Bone marrow (tissue), 2 donors: ENCODE data around the gene IVD.

Source experiments
- DNase-seq, 2 donors: peaks; one replicate each; lab custom pipeline; 2025; lab: John Stamatoyannopoulos, UW

Gene IVD

DNA sequence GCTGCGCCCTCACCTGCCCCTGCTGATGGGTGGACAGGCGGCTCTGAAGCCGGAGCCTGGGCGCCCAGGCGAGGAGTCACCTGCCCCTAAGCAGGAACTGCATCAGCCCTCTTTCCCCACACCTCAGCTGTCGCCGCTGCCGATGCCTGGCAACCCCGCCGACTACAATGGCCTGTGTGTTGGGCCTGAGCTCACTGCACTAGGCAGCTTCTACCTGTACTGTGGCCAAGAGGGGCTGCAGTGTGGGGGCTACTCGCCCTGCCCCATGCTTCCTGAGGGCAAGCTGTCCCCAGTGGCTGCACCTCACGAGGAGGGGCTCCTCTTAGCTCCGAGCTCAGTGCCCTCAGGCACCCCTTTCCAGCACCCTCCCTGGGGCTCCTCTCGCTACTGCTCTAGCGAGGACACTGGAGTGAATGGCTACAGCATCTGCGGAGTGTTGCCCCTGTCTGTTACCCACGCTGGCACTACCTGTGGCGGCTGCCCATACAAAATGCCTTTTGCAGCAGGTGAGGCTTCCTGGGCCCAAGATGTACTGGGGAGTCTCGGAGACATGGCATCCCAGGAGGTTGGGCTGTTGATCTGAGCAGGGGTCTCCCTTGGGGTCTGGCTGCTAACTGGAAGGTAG lies 53.9 kb downstream of the IVD start:
- no peak for DNase-seq

DNA sequence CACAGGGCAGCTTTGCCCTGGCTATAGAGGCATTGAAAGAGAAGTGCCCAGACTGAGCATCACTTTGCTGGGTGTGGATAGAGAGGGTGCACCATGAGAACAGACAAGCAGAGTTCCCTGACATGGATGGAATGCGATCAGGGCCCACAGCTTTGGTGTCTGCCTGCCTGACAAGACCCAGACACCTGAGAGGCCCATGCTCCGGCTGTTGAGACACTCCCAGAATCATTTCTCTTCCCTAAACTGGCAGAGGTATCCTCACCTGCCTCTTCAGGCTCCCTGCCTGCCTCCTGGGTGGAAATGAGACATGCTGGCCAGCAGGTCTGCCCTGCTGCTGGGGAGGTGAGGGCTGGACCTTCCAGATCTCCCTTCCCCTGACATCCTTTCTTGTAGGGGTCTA lies 54.8 kb downstream of the IVD start:
- no peak for DNase-seq

DNA sequence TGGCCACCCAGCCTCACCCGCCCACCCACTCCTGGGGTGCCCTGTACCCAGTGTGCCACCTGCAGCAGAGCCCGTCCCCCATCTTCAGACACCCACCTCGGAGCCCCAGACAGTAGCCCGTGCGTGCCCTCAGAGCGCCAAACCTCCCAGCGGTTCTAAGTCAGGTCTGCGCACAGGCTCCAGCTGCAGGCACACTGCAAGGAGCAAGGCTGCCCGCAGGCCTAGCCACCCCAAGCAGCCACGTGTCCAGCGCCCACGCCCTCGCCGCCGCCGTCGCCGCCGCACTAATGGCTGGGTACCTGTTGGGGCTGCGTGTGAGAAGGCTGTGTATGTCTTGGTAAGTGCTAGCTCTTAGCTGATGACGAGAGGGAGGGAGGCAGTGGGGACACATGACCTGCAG lies 56.4 kb downstream of the IVD start:
- DNase-seq = no peak

DNA sequence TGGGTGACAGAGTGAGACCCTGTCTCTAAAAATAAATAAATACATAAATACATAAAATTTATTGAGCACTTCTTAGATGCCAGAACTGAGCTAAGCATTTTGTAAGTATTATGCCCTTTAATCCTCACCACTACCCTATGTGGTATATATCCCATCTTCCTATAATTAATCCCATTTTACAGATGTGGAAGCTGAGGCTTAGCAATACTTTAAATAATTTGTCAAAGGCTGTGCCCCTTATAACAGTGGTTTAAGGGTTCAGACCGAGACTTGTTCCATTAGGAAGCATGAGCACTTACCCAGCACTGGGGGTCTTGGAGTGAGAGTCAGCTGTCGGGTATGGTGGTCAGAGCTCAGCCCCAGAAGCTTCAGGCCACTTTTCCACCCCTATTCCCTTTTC lies 57.7 kb downstream of the IVD start:
- DNase-seq = no peak

DNA sequence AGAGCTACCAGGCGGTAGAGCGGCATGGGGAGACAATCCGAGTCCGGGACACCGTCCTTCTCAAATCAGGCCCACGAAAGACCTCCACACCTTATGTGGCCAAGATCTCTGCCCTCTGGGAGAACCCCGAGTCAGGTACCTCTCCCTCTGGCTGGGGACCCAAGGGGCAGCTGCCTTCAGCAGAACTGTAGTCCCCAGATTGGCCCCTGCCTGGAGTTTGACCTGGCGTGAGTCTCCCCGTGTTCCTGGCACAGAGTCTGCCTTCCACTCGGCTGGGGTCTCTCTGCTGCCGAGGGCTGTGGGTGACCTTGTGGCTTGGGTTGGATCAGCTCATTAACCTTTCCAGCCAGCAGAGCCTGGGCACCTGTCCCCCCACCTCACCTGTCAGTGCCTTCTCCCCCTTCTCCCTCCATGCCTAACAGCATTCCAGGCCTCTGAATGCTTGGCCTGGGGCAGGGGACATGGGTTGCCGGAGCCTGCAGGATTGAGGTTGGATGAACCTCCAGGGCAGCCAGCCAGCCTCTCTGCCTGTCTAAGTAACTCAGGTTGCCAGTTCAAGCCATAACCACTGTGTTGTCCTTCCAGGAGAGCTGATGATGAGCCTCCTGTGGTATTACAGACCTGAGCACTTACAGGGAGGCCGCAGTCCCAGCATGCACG lies 58.4 kb downstream of the IVD start:
- no peak for DNase-seq

DNA sequence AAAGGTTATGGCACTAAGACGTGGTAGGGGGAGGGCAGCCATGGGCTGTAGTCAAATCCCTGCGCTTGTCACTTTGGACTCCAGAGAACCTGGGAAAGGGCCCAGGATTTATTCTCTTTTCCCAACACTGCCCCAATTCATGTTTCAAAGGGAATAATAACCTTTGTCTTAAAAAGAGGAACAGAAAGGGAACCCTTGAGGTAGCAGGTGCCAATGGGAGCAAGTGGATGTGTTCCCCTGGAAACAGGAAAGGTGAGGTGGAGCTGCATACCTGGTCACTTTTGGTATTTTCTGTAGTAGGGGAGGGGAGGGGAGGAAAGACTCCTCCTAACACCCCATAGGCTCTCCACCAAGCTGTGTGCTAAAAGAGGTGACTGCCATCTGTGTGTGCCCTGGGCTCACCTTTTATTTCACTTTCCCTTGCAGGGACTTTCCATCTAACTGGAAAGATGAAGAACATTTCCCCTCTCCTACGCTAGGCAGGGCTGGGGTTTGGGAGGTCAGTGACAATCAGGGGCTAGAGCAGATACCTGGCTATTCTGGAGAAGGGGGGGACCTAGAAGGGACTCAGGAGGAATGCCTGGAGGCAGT lies 59.1 kb downstream of the IVD start:
- no peak for DNase-seq

DNA sequence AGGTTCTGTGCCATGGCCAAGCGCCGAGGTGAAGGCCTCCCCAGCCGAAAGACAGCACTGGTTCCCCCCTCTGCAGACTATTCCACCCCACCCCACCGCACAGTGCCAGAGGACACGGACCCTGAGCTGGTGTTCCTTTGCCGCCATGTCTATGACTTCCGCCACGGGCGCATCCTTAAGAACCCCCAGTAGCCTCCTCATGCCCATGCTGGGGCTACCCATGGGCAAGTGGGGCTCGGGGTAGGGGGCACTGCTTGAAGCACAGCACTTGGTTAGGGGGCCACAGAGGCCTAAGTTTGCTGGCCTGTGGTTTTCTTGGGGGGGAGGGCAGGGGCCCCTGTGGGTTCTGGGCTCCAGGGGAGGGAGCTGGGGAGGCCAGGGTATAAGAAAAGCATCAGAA lies 60.3 kb downstream of the IVD start:
- no peak for DNase-seq

DNA sequence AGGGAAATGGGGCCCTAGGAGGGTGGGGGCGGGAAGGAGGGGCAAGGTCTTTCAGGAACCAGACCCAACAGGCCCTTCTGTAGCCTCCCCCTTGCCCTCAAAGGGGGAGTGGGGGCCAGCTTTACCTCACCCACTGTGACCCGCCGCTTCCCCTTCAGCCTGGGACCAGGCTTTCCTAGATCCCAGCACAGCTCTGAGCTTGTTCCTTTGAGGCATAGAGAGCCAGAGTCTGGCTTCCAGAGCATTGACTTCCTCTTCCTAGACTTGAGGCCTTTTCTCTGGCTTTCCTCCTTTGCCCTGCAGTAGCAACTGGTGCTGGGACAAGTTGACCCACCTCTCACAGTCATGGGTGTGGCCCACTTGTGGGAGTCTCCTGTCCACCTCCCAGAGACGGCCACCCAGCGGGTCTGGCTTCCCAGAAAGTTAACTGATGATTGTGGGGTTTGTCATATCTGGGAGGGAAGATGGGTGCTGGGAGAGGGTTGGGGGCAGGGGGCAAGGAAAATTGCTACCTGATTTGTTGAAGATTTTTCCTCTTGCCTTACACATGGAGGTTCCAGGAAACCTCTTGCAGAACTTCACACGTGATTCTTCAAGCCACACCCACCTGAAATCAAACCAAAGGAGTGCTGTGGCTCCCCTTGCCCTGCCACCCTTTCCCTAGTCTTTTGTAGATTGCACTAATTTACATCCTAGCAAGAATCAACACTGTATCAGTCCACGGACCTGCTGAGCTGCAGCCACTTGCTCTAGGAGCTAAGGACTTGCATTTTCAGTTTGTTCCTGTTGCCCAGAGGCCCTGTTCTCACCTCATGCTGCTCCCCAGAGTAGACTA lies 61.0 kb downstream of the IVD start:
- DNase-seq = no peak

DNA sequence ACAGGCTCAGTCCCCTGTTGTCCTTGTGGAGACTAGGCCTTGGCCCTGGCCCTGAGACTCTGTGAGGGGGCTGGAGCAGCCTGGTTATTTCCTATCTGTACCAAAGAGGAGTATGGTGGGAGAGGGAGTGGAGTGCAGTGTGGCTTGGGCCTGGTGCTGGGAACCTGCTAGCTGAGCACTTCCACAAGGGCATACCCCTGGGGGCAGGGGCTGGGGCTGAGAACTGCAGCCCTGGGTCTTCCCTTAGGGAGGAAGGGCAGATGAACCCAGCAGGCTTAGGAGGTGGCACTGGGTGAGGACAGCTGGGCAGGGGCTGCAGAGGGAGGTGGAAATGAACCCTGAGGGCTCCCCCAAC lies 61.6 kb downstream of the IVD start:
- no peak for DNase-seq

DNA sequence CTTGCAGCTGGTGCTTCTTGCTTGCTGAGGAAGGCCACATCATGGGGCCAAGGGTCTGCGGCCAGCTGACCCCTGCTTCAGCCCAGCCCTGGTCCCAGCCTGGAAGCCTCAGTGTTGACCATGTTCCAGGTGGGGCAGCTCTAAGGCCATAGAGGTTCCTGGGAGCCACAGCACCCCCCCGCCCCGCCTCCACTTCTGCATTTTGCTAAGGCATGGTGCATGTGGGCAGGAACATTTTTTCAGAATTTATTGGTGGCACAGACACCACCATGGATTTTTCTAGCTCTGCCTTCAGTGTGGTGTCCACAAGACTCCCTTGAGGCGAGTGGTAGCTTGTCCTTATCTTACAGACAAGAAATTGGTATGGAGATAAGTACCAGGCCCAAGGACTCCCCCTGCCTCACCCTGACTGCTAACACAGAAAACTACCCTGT lies 63.3 kb downstream of the IVD start:
- no peak for DNase-seq

DNA sequence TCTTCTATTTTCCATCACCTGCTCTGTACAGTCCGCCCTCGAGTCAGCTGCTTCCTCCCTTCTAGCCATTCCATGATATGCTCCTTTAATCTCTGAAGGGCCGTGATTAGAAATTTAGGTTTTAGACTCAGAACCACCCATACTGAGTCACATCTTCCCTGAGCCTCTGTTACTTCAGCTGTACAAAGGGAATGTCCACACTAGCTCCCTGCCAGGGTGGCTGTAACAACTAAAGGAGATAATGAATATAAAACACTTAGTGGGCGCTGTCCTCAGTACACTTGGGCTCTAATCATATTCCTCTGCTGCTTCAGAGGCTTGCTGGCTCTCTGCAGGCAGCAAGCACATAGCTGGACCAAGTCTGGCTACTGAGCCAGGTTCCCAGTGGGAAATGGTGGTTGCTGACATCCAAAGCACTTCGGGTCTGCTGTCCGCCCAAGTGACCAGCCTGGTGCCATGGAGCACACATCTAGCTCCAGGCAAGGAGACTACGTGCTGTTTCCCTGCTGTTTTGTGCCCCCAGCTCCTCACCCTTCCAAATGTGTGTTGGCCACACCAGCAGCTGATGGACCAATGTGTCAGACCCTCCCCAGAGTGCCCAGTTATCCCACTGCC lies 64.3 kb downstream of the IVD start:
- no peak for DNase-seq

DNA sequence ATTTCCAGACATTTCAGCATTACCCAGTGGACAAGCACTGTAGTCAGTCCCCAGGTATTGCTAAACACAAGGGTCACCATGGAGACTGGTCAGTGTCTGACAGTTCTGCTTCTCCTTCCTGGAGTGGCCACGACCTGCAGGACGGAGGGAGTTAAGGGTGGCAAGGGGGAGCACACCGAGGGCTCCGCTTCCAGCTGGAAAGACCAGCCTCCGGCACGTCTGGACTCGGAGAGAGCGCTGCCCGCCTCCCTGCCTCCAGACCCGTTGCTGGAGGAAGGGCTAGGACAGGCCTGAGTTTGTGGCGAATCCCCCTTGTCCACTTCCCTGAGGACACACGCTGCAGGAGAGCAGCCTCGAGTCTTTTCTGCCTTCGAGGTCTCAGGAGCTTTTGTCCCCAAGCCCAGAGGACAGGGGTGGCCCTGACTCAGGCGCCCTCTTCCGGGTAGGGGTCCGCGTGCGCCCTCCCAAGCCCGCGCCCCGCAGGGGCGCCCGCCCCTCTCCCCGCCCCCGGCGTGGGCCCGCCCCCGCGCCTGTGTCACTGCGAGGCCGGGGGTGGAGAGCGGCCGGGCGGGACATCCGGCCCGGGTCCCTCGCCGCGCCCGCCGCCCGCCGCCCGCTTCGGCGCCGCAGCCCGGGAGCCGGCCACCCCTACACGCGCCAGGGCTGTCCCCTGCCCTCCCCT lies 65.0 kb downstream of the IVD start, which contains the start of gene CHST14:
TSS of gene CHST14 (plus strand) at position 562 of the 682 bp plus-strand sequence. CDS start 230 bp downstream, outside the sequence.
- peak in 1 of 2 donors; percentile 47 for DNase-seq
